HUES48 (cell line): Measurements from ENCODE around the gene ROCK2.

Experiments used
- H3K27ac ChIP-seq: one replicate; pipeline ENCODE4 v1.7.0; 2013; ENCODE audit warnings: low read depth, low read length, inconsistent platforms
- H3K27me3 ChIP-seq: 2 replicates; pipeline ENCODE4 v1.6.1; 2013; ENCODE audit warnings: mild to moderate bottlenecking, low read length; ENCODE audit not compliant: control insufficient read depth, insufficient read depth
- H3K36me3 ChIP-seq: 2 replicates; pipeline ENCODE4 v1.6.1; 2013; ENCODE audit warnings: low read length; ENCODE audit not compliant: control insufficient read depth, insufficient read depth
- H3K4me1 ChIP-seq: 2 replicates; pipeline ENCODE4 v1.6.1; 2013; ENCODE audit warnings: mild to moderate bottlenecking, low read length; ENCODE audit not compliant: control insufficient read depth, insufficient read depth
- H3K4me3 ChIP-seq: 2 replicates; pipeline ENCODE4 v1.5.1; 2013; ENCODE audit warnings: mild to moderate bottlenecking, low read depth, low read length
- H3K9ac ChIP-seq: 2 replicates; pipeline ENCODE4 v1.6.1; 2013; ENCODE audit warnings: mild to moderate bottlenecking, low read depth, low read length, moderate library complexity
- H3K9me3 ChIP-seq: 2 replicates; pipeline ENCODE4 v1.6.1; 2013; ENCODE audit warnings: low read length; ENCODE audit not compliant: control insufficient read depth, insufficient read depth

The ROCK2 gene

GRCh38 chr2:11288431-11288830 lies 56.0 kb downstream of the ROCK2 start:
- Histone ChIP-seq H3K27me3 (no peaks in the 10 kb centered on the region), H3K9ac (no peak overlapping the region), H3K36me3 (peaks cover 18% of the 10 kb centered on the region), H3K9me3 (peaks cover 8% of the 10 kb centered on the region; the same call in 1 of the 2 replicates), H3K4me1 (peaks cover 13% of the 10 kb centered on the region), H3K27ac (no peak overlapping the region), H3K4me3 (no peak overlapping the region)

- Histone ChIP-seq H3K27me3 (no peaks in the 10 kb centered on the region), H3K27ac (no peak overlapping the region), H3K4me1 (peaks cover 3% of the 10 kb centered on the region; the same call in 1 of the 2 replicates), H3K4me3 (no peak overlapping the region), H3K9ac (no peak overlapping the region), H3K9me3 (peaks cover 8% of the 10 kb centered on the region; the same call in 1 of the 2 replicates), H3K36me3 (peaks cover 18% of the 10 kb centered on the region)
Measured at GRCh38 chr2:11286749-11287148, 57.7 kb downstream of the ROCK2 start.

- H3K4me1 ChIP-seq, result peaks cover 3% of the 10 kb centered on the region; the same call in 1 of the 2 replicates
- H3K9ac ChIP-seq, result no peak overlapping the region
- no peaks in the 10 kb centered on the region for H3K27me3 ChIP-seq
- H3K36me3 ChIP-seq, result peaks cover 18% of the 10 kb centered on the region
- H3K27ac ChIP-seq, result no peak overlapping the region
- peaks cover 8% of the 10 kb centered on the region; the same call in 1 of the 2 replicates for H3K9me3 ChIP-seq
- H3K4me3 ChIP-seq, result no peak overlapping the region
Measured at GRCh38 chr2:11286323-11286722, 58.1 kb downstream of the ROCK2 start.

GRCh38 chr2:11285499-11285898 lies 58.9 kb downstream of the ROCK2 start:
- Histone ChIP-seq H3K9ac (no peak overlapping the region), H3K4me3 (no peak overlapping the region), H3K36me3 (peaks cover 18% of the 10 kb centered on the region), H3K4me1 (no peaks in the 10 kb centered on the region; the same call in 1 of the 2 replicates), H3K9me3 (peaks cover 8% of the 10 kb centered on the region; the same call in 1 of the 2 replicates), H3K27ac (no peak overlapping the region), H3K27me3 (no peaks in the 10 kb centered on the region)

- Histone ChIP-seq H3K36me3 (peaks cover 21% of the 10 kb centered on the region), H3K27ac (no peak overlapping the region), H3K4me1 (no peaks in the 10 kb centered on the region), H3K9ac (no peak overlapping the region), H3K27me3 (no peaks in the 10 kb centered on the region), H3K4me3 (no peak overlapping the region), H3K9me3 (peaks cover 8% of the 10 kb centered on the region; the same call in 1 of the 2 replicates)
Measured at GRCh38 chr2:11281186-11281585, 63.2 kb downstream of the ROCK2 start.

DNA sequence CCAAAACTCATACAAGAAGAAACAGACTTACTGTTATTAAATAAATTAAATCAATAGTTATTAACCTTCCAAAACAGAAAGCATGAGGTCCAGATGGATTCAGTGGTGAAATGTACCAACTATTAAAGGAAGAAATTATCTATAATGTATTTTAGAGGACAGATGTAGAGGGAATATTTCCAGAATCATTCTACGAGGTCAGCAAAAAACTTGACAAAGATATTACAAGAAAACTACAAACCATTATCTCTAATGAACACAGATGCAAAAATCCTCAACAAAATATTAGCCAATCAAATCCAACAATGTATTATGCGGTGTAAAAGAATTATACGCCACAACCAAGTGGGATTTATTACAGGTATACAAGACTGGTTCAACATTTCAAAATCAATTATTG lies 63.7 kb downstream of the ROCK2 start:
- Histone ChIP-seq H3K27me3 (no peaks in the 10 kb centered on the region), H3K27ac (no peak overlapping the region), H3K9ac (no peak overlapping the region), H3K4me1 (no peaks in the 10 kb centered on the region), H3K36me3 (peaks cover 19% of the 10 kb centered on the region), H3K4me3 (no peak overlapping the region), H3K9me3 (peaks cover 8% of the 10 kb centered on the region; the same call in 1 of the 2 replicates)

GRCh38 chr2:11279398-11279797 lies 65.0 kb downstream of the ROCK2 start:
- Histone ChIP-seq H3K36me3 (peaks cover 10% of the 10 kb centered on the region), H3K27me3 (no peaks in the 10 kb centered on the region), H3K9ac (no peak overlapping the region), H3K27ac (no peak overlapping the region), H3K4me3 (no peak overlapping the region), H3K9me3 (peaks cover 8% of the 10 kb centered on the region; the same call in 1 of the 2 replicates), H3K4me1 (no peaks in the 10 kb centered on the region)

DNA sequence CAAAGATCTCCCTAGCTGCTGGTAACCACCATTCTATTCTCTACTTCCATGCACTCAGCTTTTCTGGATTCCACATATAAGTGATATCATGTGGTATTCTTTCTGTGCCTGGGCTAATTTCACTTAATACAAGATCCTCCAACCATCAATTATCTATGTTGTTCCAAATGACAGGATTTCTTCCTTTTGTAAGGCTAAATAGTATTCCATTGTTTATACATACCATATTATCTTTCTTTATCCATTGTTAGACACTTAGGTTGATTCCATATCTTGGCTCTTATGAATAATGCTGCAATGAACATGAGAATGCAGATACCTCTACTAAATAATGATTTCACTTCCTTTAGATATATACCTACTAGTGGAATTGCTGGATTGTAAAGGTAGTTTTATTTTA lies 66.2 kb downstream of the ROCK2 start:
- Histone ChIP-seq H3K27ac (no peak overlapping the region), H3K4me1 (no peaks in the 10 kb centered on the region), H3K9ac (no peak overlapping the region), H3K36me3 (0 out of 2 replicates have a peak, but pooled peaks cover 3% of the 10 kb centered on the region), H3K27me3 (no peaks in the 10 kb centered on the region), H3K4me3 (no peak overlapping the region), H3K9me3 (no peaks in the 10 kb centered on the region)

GRCh38 chr2:11275910-11276309 lies 68.5 kb downstream of the ROCK2 start:
- Histone ChIP-seq H3K27ac (no peak overlapping the region), H3K27me3 (no peaks in the 10 kb centered on the region), H3K9me3 (no peaks in the 10 kb centered on the region), H3K4me1 (no peaks in the 10 kb centered on the region), H3K36me3 (0 out of 2 replicates have a peak, but pooled peaks cover 3% of the 10 kb centered on the region), H3K4me3 (no peak overlapping the region), H3K9ac (no peak overlapping the region)

- Histone ChIP-seq H3K4me3 (no peak overlapping the region), H3K9ac (no peak overlapping the region), H3K27ac (no peak overlapping the region), H3K4me1 (no peaks in the 10 kb centered on the region), H3K27me3 (no peaks in the 10 kb centered on the region), H3K36me3 (no peaks in the 10 kb centered on the region), H3K9me3 (no peaks in the 10 kb centered on the region)
Measured at GRCh38 chr2:11270891-11271290, 73.5 kb downstream of the ROCK2 start.

DNA sequence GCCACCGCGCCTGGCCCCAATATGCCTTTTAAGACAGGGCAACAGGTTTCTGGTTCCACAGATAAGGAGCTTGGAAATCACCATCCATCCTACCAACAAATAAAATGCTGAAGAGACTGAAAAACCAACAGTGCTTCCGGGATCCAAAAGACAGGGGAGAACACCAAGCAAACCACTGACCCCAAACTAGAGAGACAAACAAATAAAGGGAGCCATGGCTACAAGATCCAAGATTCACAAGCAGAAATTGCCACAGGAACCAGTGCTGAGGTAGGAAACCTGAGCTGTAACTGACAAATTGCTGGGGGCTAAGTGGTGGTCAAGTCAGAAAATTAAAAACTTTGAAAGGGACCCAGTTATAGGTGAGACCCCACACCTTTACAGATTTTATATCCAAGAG lies 76.5 kb downstream of the ROCK2 start:
- Histone ChIP-seq H3K36me3 (no peaks in the 10 kb centered on the region), H3K27me3 (no peaks in the 10 kb centered on the region), H3K9ac (no peak overlapping the region), H3K27ac (no peak overlapping the region), H3K4me3 (no peak overlapping the region), H3K9me3 (no peaks in the 10 kb centered on the region), H3K4me1 (no peaks in the 10 kb centered on the region)
